ENCODE measurements around the gene PLEKHG2.

DNA sequence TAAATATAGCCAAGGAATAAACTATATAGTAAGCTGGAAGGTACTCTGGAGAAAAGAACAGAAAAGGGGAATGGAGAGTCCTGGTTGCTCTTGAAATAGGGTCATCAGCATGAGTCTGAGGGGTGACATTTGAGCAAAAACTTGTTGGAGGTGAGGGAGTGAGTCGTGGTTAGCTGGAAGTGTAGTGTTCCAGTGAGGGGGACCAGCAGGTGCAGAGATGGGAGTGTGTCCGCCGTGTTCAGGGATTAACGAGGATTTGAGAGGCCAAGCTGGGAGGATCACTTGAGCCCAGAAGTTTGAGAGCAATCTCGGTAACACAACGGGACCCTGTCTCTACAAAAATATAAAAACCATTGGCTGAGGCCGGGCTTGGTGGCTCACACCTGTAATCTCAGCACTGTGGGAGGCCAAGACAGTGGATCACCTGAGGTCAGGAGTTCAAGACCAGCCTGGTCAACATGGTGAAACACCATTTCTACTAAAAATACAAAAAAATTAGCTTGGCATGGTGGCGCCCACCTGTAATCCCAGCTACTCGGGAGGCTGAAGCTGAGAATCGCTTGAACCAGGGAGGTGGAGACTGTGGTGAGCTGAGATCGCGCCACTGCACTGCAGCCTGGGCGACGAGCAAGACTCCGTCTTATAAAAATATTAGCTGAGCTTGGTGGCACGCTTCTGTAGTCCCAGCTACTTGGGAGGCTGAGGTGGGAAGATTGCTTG, 34.1 kb downstream of the PLEKHG2 start:
- TF ChIP-seq, protein P1, sequence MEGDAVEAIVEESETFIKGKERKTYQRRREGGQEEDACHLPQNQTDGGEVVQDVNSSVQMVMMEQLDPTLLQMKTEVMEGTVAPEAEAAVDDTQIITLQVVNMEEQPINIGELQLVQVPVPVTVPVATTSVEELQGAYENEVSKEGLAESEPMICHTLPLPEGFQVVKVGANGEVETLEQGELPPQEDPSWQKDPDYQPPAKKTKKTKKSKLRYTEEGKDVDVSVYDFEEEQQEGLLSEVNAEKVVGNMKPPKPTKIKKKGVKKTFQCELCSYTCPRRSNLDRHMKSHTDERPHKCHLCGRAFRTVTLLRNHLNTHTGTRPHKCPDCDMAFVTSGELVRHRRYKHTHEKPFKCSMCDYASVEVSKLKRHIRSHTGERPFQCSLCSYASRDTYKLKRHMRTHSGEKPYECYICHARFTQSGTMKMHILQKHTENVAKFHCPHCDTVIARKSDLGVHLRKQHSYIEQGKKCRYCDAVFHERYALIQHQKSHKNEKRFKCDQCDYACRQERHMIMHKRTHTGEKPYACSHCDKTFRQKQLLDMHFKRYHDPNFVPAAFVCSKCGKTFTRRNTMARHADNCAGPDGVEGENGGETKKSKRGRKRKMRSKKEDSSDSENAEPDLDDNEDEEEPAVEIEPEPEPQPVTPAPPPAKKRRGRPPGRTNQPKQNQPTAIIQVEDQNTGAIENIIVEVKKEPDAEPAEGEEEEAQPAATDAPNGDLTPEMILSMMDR (conservative IDR thresholded peaks at IDR 0.05): no peak
- TF ChIP-seq ZFX (IDR thresholded peaks at IDR 0.05): no peak

All from C4-2B (cell line).